ENCODE measurements around the gene STK10.

Gene STK10

GRCh38 chr5:172144291-172144815, 43.7 kb downstream of the STK10 start:
- Histone ChIP-seq H3K9ac (ENCODE audit: low read length) (no peak overlapping the region; the same call in 1 of the 2 replicates), H3F3A (ENCODE audit: insufficient read depth, low read length) (no peaks in the 10 kb centered on the region), H4K20me1 (ENCODE audit: insufficient read depth, low read length) (no peaks in the 10 kb centered on the region), H3K4me2 (ENCODE audit: low read length) (peak overlapping the region; percentile 4; the same call in 1 of the 2 replicates), H3K27me3 (ENCODE audit: insufficient read depth, low read length) (no peaks in the 10 kb centered on the region), H3K36me3 (ENCODE audit: insufficient read depth, low read length) (peaks cover 17% of the 10 kb centered on the region; the same call in 1 of the 2 replicates), H3K9me2 (ENCODE audit: low read depth, low read length) (no peaks in the 10 kb centered on the region), H2AFZ (ENCODE audit: low read length) (no peak overlapping the region), H3K27ac (ENCODE audit: low read depth, low read length, poor library complexity, severe bottlenecking) (peak overlapping the region; percentile 89), H3K4me3 (ENCODE audit: low read depth, low read length, poor library complexity, severe bottlenecking) (no peak overlapping the region), H3K4me1 (ENCODE audit: insufficient read depth, low read length, severe bottlenecking) (peaks cover 58% of the 10 kb centered on the region), H3K9me3 (ENCODE audit: low read length) (no peaks in the 10 kb centered on the region), H3K79me2 (ENCODE audit: insufficient read depth, low read length) (no peaks in the 10 kb centered on the region)
- TF ChIP-seq, protein P1, sequence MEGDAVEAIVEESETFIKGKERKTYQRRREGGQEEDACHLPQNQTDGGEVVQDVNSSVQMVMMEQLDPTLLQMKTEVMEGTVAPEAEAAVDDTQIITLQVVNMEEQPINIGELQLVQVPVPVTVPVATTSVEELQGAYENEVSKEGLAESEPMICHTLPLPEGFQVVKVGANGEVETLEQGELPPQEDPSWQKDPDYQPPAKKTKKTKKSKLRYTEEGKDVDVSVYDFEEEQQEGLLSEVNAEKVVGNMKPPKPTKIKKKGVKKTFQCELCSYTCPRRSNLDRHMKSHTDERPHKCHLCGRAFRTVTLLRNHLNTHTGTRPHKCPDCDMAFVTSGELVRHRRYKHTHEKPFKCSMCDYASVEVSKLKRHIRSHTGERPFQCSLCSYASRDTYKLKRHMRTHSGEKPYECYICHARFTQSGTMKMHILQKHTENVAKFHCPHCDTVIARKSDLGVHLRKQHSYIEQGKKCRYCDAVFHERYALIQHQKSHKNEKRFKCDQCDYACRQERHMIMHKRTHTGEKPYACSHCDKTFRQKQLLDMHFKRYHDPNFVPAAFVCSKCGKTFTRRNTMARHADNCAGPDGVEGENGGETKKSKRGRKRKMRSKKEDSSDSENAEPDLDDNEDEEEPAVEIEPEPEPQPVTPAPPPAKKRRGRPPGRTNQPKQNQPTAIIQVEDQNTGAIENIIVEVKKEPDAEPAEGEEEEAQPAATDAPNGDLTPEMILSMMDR (IDR thresholded peaks at IDR 0.05; ENCODE audit: low read length), result no peak
- no peak for TF ChIP-seq EZH2 (IDR thresholded peaks at IDR 0.05; ENCODE audit: borderline replicate concordance, low read length)

DNA sequence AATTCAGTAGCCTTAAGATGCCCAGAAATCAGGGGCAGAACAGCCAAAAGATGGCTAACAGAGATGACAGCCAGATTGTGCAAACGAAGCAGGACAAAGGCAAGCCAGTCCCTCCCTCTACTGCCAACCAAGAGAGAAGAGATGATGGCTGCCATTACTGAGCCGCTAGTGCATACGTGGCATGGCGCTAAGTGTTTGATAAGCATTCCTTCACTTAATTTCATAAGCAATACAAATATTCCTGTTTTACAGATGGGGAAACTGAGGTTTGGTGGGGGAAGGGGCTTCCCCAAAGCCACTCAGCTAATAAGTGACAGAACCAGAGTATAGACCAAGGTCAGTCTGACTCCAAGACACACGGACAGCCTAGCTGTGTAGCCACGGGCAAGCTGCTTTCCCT, 44.1 kb downstream of the STK10 start:
- Histone ChIP-seq H3K36me3 (ENCODE audit: insufficient read depth, low read length) (peaks cover 17% of the 10 kb centered on the region; the same call in 1 of the 2 replicates), H4K20me1 (ENCODE audit: insufficient read depth, low read length) (no peaks in the 10 kb centered on the region), H3K4me3 (ENCODE audit: low read depth, low read length, poor library complexity, severe bottlenecking) (no peak overlapping the region), H3K9me3 (ENCODE audit: low read length) (no peaks in the 10 kb centered on the region), H3K27ac (ENCODE audit: low read depth, low read length, poor library complexity, severe bottlenecking) (peak overlapping the region; percentile 89), H3K4me1 (ENCODE audit: insufficient read depth, low read length, severe bottlenecking) (peaks cover 58% of the 10 kb centered on the region), H3F3A (ENCODE audit: insufficient read depth, low read length) (no peaks in the 10 kb centered on the region), H2AFZ (ENCODE audit: low read length) (no peak overlapping the region), H3K9me2 (ENCODE audit: low read depth, low read length) (no peaks in the 10 kb centered on the region), H3K79me2 (ENCODE audit: insufficient read depth, low read length) (no peaks in the 10 kb centered on the region), H3K27me3 (ENCODE audit: insufficient read depth, low read length) (no peaks in the 10 kb centered on the region), H3K9ac (ENCODE audit: low read length) (no peak overlapping the region; the same call in 1 of the 2 replicates), H3K4me2 (ENCODE audit: low read length) (peak overlapping the region; percentile 4; the same call in 1 of the 2 replicates)
- TF ChIP-seq, protein P1 (IDR thresholded peaks at IDR 0.05; ENCODE audit: low read length), result no peak
- TF ChIP-seq EZH2 (IDR thresholded peaks at IDR 0.05; ENCODE audit: borderline replicate concordance, low read length), result no peak

DNA sequence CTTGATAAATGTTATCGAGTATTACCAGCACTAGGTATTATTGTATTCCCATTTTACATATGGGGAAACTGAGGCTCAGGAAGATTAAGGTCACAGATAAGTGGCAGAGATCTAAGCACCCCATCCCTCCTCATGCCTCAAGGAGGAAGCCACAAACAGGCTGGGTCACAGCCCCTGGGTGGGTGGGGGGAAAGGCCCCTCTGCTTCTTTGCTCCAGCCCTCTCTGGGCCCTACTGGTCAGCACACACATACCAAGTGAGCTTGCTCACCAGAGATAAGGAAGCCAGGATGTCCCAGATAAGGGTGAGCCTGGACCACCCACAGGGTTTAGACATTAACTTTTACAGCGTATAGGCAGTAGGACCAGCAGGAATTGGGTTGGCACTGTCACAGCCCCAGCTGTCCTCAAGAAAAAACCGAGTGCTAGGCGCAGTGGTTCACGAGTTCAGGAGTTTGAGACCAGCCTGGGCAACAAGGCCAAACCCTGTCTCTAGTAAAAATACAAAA, 45.3 kb downstream of the STK10 start:
- Histone ChIP-seq H3K4me2 (ENCODE audit: low read length) (peak overlapping the region; percentile 50; the same call in 1 of the 2 replicates), H4K20me1 (ENCODE audit: insufficient read depth, low read length) (no peaks in the 10 kb centered on the region), H3K4me1 (ENCODE audit: insufficient read depth, low read length, severe bottlenecking) (peaks cover 58% of the 10 kb centered on the region), H3K9ac (ENCODE audit: low read length) (no peak overlapping the region; the same call in 1 of the 2 replicates), H3K4me3 (ENCODE audit: low read depth, low read length, poor library complexity, severe bottlenecking) (no peak overlapping the region), H3F3A (ENCODE audit: insufficient read depth, low read length) (no peaks in the 10 kb centered on the region), H3K9me2 (ENCODE audit: low read depth, low read length) (no peaks in the 10 kb centered on the region), H3K27me3 (ENCODE audit: insufficient read depth, low read length) (no peaks in the 10 kb centered on the region), H3K36me3 (ENCODE audit: insufficient read depth, low read length) (peaks cover 7% of the 10 kb centered on the region; the same call in 1 of the 2 replicates), H3K79me2 (ENCODE audit: insufficient read depth, low read length) (no peaks in the 10 kb centered on the region), H3K27ac (ENCODE audit: low read depth, low read length, poor library complexity, severe bottlenecking) (peak overlapping the region; percentile 89), H2AFZ (ENCODE audit: low read length) (no peak overlapping the region), H3K9me3 (ENCODE audit: low read length) (no peaks in the 10 kb centered on the region)
- TF ChIP-seq EZH2 (IDR thresholded peaks at IDR 0.05; ENCODE audit: borderline replicate concordance, low read length), result no peak
- TF ChIP-seq, protein P1 (IDR thresholded peaks at IDR 0.05; ENCODE audit: low read length), result no peak
